ENCODE measurements around the gene RAB25.

DNA sequence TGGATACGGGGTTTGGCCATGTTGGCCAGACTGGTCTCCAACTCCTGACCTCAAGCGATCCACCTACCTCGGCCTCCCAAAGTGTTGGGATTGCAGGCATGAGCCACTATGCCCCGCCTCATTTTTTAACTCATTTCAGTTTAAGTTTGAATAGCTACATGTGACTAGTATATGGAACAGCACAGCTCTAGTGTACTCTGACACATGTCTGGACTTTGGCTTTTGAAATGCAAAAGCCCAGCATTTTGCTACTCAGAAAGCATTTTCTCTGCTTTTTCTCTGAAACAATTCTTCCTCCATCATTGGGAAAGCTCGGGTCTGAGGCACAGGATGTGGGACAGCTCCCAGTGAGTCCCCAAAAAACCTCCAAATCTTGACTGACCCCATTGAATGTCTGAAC, 36.2 kb upstream of the RAB25 start:
- TF ChIP-seq POLR2A (IDR thresholded peaks at IDR 0.05): no peak
- TF ChIP-seq, protein P1, sequence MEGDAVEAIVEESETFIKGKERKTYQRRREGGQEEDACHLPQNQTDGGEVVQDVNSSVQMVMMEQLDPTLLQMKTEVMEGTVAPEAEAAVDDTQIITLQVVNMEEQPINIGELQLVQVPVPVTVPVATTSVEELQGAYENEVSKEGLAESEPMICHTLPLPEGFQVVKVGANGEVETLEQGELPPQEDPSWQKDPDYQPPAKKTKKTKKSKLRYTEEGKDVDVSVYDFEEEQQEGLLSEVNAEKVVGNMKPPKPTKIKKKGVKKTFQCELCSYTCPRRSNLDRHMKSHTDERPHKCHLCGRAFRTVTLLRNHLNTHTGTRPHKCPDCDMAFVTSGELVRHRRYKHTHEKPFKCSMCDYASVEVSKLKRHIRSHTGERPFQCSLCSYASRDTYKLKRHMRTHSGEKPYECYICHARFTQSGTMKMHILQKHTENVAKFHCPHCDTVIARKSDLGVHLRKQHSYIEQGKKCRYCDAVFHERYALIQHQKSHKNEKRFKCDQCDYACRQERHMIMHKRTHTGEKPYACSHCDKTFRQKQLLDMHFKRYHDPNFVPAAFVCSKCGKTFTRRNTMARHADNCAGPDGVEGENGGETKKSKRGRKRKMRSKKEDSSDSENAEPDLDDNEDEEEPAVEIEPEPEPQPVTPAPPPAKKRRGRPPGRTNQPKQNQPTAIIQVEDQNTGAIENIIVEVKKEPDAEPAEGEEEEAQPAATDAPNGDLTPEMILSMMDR (IDR thresholded peaks at IDR 0.05): no peak
- TF ChIP-seq POLR2AphosphoS5 (IDR thresholded peaks at IDR 0.05): no peak
- no peak for TF ChIP-seq EP300 (IDR thresholded peaks at IDR 0.05)
